Vagina (tissue), 2 donors: ENCODE results near the gene GARIN5B.

Experiments used
- POLR2AphosphoS5 ChIP-seq, 2 donors: sonication (generic); formaldehyde crosslinking; IDR thresholded peaks; one replicate each; pipeline ENCODE4 v1.9.0; 2017; ENCODE audit warnings: antibody characterized with exemption in 2 of 2, mild to moderate bottlenecking in 2 of 2, low read depth in 1 of 2; ENCODE audit not compliant: insufficient read depth in 1 of 2
- TF ChIP-seq, protein P1 (sequence below), 3 experiments: fragments of 450-650 bp in 2 of 3; fragments of 200-600 bp in 1 of 3; sonication (generic) in 1 of 3; IDR thresholded peaks; one replicate each; pipeline ENCODE4 v1.5.1; 2017 to 2019; ENCODE audit warnings: antibody characterized with exemption in 3 of 3, mild to moderate bottlenecking in 2 of 3, moderate library complexity in 2 of 3

DNA sequence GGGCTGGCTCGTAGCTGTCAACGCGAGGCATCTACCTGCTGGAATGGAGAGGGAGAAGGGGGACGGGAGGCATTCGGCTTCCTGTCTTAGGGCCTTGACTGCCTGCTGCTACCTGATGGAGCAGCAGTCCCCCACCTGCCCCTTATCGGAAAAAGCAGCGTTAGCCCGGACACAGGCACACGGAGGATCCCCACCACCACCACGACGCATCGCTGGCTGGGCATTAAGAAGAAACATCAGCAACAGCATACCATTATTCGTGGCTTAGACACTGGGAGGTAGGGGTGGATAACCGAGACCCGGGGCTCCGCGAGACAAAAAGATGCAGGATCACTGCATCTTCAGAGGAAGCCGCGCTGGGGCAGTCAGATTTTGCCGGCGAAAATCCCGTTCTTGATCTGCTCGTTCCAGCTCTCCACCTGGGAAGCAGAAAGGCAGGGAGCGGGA is 9.7 kb downstream of the GARIN5B start:
- TF ChIP-seq, protein P1, sequence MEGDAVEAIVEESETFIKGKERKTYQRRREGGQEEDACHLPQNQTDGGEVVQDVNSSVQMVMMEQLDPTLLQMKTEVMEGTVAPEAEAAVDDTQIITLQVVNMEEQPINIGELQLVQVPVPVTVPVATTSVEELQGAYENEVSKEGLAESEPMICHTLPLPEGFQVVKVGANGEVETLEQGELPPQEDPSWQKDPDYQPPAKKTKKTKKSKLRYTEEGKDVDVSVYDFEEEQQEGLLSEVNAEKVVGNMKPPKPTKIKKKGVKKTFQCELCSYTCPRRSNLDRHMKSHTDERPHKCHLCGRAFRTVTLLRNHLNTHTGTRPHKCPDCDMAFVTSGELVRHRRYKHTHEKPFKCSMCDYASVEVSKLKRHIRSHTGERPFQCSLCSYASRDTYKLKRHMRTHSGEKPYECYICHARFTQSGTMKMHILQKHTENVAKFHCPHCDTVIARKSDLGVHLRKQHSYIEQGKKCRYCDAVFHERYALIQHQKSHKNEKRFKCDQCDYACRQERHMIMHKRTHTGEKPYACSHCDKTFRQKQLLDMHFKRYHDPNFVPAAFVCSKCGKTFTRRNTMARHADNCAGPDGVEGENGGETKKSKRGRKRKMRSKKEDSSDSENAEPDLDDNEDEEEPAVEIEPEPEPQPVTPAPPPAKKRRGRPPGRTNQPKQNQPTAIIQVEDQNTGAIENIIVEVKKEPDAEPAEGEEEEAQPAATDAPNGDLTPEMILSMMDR (IDR thresholded peaks at IDR 0.05), result no peak
- no peak for TF ChIP-seq POLR2AphosphoS5 (IDR thresholded peaks at IDR 0.05; ENCODE audit: insufficient read depth in 1 of 2, low read depth in 1 of 2)
